RCC 7860 (cell line): ENCODE measurements around the gene IRF4.
"Not testable (repeated sequence)": the region's sequence is repeated elsewhere in the genome, so short reads cannot be mapped to it uniquely, and the experiment has no call there.

Experiments used
- DNase-seq: peaks from one replicate; pipeline ENCODE4 v3.0.0-alpha.2; 2015; ENCODE audit warnings: low spot score
- FAIRE-seq: peaks from 2 replicates; lab custom pipeline; 2012; peaks lifted over from hg19 to GRCh38; lab: Jason Lieb, UNC

IRF4 gene

GRCh38 chr6:411402-412145 lies 20.0 kb downstream of the IRF4 start:
- no peak for DNase-seq
- no peak for FAIRE-seq

GRCh38 chr6:412146-412886 lies 20.8 kb downstream of the IRF4 start:
- FAIRE-seq (no peak), DNase-seq (no peak)

DNA sequence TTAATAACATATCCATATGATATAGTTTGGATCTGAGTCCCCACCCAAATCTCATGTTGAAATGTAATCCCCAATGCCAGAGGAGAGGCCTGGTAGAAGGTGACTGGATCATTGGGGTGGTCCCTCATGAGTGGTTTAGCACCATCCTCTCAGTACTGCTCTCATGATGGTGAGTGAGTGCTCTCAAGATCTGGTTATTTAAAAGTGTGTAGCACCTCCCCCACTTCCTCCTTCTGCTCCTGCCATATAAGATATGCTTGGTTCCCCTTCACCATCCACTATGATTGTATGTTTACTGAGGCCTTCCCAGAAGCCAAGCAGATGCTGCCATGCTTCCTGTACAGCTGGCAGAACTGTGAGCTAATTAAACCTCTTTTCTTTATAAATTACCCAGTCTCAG lies 22.9 kb downstream of the IRF4 start:
- DNase-seq (no peak), FAIRE-seq (no peak)

DNA sequence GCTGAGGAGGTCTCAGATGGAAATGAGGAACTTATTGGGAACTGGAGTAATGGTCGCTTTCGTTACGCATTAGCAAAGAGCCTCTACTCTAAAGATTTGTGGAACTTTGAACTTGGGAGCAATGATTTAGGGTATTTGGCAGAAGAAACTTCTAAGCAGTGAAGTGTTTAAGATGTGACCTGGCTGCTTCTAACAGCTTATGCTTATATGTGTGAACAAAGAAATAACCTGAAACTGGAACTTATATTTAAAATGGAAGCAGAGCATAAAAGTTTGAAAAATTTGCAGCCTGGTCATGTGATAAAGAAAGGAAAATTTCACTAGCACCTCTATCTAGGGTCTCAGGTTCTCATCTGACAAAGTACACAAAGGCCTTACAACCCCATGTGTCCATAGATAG lies 23.5 kb downstream of the IRF4 start:
- no peak for FAIRE-seq
- no peak for DNase-seq

DNA sequence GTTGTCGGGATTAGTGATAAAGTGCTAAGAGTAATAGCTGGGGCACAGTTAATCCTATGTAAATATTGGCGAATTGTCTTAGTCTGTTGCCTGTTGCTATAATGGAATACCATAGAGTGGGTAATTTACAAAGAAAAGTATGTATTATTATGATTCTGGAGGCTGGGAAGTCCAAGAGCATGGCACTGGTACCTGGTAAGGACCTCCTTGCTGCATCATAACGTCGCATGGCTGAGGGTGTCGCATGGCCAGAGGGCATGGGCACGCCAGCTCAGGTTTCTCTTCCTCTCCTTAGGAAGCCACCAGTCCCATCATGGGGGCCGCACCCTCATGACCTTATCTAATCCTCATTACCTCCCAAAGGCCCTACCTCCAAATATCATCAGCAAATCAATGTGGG lies 29.7 kb downstream of the IRF4 start:
- no peak for DNase-seq
- FAIRE-seq, result no peak

DNA sequence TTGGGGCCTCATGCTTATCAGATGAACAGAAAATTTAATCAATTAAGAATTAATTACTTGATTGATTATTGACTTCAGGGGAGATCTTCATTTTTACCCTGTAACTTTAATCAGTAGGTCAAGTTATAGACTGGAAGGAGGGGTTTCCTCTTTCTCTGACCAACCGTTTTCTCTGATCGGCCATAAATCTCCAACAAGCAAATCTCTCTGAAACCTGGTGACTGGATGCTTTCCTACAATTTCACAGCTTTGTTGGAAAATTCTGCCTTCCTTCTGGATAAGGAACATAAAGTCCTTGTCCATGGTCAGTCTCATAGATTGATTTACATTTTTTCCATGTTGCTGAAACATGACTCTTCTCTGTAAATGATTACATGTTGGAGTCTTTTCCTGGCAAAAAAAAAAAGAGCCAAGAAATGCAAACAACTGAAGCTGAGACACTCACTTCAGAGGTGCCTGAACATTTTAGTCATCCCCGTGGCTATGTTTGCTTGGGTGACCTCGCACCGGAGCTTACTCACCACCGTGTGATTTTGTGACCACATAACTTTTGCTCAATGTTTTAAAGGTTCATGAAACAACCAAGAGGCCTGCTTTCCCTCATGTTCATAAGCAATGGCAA lies 31.0 kb downstream of the IRF4 start:
- DNase-seq (peak; percentile 90), FAIRE-seq (peak; percentile 99)

- FAIRE-seq (no peak), DNase-seq (no peak)
Observed at GRCh38 chr6:423055-423798, 31.7 kb downstream of the IRF4 start.

DNA sequence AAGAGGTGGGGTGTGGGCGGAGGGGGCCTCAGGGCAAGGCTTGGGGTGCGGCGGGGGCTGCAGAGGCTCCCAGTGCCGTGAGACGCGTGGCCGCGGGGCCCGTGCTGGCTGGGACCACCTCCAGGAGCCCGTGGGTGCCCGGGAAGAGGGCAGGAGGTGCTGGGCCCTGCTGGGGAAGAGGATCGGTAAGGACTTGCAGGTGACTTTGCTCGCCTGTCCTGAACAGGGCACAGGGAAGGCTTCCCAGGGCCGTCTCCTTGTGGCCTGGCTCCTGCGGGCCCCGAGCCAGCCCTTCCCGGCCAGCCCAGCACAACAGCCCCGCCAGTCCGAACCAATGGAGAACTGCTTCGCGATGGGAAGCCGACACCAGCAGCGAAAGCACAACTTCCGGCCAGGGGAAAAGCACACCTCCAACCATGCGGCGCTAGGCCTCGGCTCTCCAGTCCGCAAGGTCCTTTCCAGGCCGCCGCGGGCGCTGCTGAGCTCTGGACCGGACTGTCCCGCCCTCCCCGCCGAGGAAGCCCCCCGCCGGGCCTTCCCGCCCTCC lies 32.3 kb downstream of the IRF4 start:
- DNase-seq (no peak), FAIRE-seq (no peak)

DNA sequence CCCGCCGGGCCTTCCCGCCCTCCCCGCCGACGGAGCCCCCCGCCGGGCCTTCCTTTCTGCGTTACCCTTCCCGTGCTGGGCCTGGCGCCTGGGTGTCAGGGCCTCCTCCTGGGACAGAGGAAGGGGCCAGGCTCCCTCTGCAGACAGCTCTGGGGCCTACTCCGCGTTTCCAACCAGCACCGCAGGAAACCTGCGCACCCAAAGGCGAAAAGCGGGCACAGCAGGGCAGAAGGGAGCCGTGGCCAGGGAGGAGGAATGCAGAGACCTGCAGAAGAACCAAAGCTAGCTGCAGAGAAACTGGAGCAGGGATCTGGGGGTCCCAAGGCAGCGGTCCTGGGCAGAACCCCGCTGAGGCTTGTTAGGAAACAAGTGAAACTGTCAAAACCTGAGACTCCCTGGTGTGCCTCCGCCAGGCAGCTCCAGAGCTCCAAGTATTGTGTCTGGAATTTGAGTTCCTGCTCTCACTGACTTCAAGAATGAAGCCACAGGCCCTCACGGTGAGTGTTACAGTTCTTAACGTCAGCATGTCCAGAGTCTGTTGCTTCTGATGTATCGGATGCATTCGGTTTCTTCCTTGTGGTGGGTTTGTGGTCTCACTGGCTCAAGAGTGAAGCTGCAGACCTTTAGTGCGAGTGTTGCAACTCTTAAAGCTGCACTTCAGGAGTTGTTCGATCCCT lies 33.3 kb downstream of the IRF4 start:
- DNase-seq, result no peak

GRCh38 chr6:425418-425788 lies 33.9 kb downstream of the IRF4 start:
- not testable (repeated sequence) for DNase-seq, FAIRE-seq

More for the DNA sequence above, 33.3 kb downstream of the IRF4 start:
- FAIRE-seq, result no peak

DNA sequence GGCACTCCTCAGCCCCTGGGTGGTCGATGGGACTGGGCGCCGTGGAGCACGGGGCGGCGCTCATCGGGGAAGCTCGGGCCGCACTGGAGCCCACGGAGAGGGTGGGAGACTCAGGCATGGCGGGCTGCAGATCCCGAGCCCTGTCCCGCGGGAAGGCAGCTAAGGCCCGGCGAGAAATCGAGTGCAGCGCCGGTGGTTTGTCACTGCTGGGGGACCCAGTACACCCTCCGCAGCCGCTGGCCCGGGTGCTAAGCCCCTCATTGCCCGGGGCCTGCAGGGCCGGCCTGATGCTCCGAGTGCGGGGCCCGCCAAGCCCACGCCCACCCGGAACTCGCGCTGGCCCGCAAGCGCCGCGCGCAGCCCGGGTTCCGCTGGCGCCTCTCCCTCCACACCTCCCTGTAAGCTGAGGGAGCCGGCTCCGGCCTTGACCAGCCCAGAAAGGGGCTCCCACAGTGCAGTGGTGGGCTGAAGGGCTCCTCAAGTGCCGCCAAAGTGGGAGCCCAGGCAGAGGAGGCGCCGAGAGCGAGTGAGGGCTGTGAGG lies 34.7 kb downstream of the IRF4 start:
- not testable (repeated sequence) for DNase-seq, FAIRE-seq

GRCh38 chr6:428047-428603 lies 36.6 kb downstream of the IRF4 start:
- FAIRE-seq (no peak), DNase-seq (no peak)

- FAIRE-seq (no peak), DNase-seq (no peak)
Observed at GRCh38 chr6:429515-430121, 38.1 kb downstream of the IRF4 start.

DNA sequence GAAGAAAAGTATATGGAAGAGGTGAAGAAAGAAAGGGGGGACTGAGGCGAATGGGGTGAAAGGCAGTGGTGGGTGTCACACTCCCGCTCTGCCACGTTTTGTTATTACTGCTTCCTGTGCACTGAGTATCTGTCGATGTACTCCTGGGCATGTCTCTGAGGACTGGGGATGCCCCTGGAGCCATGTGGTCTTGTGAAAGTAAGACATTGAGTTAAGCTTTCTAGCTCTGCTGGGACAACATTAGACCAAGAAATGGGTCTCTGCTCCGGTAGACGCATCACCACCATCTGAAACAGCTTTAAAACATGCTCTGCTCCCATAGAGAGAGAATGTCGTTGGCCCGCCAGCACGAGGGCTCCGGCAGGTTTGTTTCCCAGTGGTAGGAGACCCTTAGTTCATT lies 40.0 kb downstream of the IRF4 start:
- FAIRE-seq, result no peak
- no peak for DNase-seq

GRCh38 chr6:431986-432385 lies 40.4 kb downstream of the IRF4 start:
- FAIRE-seq, result peak; percentile 15
- peak; percentile 16 for DNase-seq

DNA sequence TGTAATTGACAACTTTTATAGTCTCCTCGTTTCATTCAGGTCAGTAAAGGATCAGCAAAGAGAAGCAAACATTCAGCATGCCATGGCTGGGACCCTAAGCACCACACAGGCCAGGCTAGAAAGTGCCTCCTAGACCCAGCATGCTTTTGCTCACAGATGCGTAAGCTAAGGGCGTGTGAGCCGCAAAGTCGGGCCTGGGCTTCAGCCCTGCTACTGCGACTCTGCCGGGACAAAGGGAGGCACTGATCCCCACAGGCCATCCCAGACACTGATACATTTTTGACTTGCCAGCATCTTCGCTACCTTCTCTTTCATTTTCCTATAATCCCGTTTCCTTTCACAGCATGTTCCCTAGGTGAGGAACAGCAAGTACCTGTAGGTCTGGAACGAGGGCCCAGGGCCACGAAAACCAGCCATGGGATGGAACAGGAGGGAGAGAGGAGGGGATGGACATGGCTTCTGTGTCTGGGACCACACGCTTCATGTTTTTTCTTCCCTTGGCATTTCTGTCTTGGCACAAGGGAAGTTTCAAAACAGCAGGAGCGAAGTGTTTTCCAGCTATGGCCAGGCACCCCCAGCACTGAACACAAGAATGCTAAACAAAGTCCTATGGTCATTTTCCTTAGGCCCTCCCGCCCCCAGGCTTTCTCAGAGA lies 42.6 kb downstream of the IRF4 start:
- no peak for FAIRE-seq
- no peak for DNase-seq

- DNase-seq, result no peak
- FAIRE-seq, result no peak
Observed at GRCh38 chr6:435441-436307, 44.1 kb downstream of the IRF4 start.
